GM12891 (cell line): ENCODE measurements around the gene ADM2.

Source experiments
- DNase-seq: peaks from one replicate; pipeline ENCODE4 v3.0.0; 2011; ENCODE audit warnings: low spot score; ENCODE audit not compliant: insufficient read length
- FAIRE-seq: peaks from 2 replicates; lab custom pipeline; 2011; peaks lifted over from hg19 to GRCh38; lab: Jason Lieb, UNC
- PAX5 ChIP-seq: IDR thresholded peaks from 2 replicates; pipeline ENCODE4 v1.6.1; 2011; ENCODE audit warnings: low read length, moderate library complexity, mild to moderate bottlenecking; ENCODE audit not compliant: insufficient read depth, severe bottlenecking
- POLR2A ChIP-seq: IDR thresholded peaks from 2 replicates; pipeline ENCODE4 v1.6.1; 2011; ENCODE audit warnings: low read depth, low read length, control low read depth
- POLR2AphosphoS5 ChIP-seq: IDR thresholded peaks from 2 replicates; pipeline ENCODE4 v1.6.1; 2011; ENCODE audit warnings: low read depth, low read length, control low read depth
- POU2F2 ChIP-seq: IDR thresholded peaks from 2 replicates; pipeline ENCODE4 v1.6.1; 2011; ENCODE audit warnings: low read depth, mild to moderate bottlenecking, control low read depth, low read length, moderate library complexity
- SPI1 ChIP-seq: IDR thresholded peaks from 2 replicates; pipeline ENCODE4 v1.6.1; 2011; ENCODE audit warnings: low read depth, low read length, control low read depth
- TAF1 ChIP-seq: IDR thresholded peaks from 2 replicates; pipeline ENCODE4 v1.6.1; 2011; ENCODE audit warnings: low read depth, low read length, control low read depth

The ADM2 gene

GRCh38 chr22:50456466-50457234 is 24.7 kb upstream of the ADM2 start:
- no peak for FAIRE-seq
- TF ChIP-seq TAF1: no peak
- TF ChIP-seq PAX5: no peak
- TF ChIP-seq POLR2AphosphoS5: no peak
- TF ChIP-seq SPI1: no peak
- TF ChIP-seq POU2F2: no peak
- no peak for TF ChIP-seq POLR2A
- peak; percentile 63 for DNase-seq

GRCh38 chr22:50459016-50459415 is 22.3 kb upstream of the ADM2 start:
- no peak for DNase-seq
- no peak for FAIRE-seq
- TF ChIP-seq POLR2A (no peak), PAX5 (no peak), POLR2AphosphoS5 (no peak), POU2F2 (no peak), TAF1 (no peak), SPI1 (no peak)

- no peak for FAIRE-seq
- TF ChIP-seq POLR2AphosphoS5 (no peak), POU2F2 (no peak), TAF1 (no peak), POLR2A (no peak), SPI1 (no peak), PAX5 (no peak)
- DNase-seq: no peak
Measured at GRCh38 chr22:50459496-50460140, 21.7 kb upstream of the ADM2 start.

- no peak for FAIRE-seq
- TF ChIP-seq TAF1: no peak
- no peak for TF ChIP-seq POLR2AphosphoS5
- no peak for TF ChIP-seq POLR2A
- no peak for TF ChIP-seq POU2F2
- no peak for TF ChIP-seq SPI1
Measured at GRCh38 chr22:50460938-50461337, 20.4 kb upstream of the ADM2 start.

GRCh38 chr22:50461536-50461935 is 19.8 kb upstream of the ADM2 start:
- DNase-seq: no peak
- FAIRE-seq: no peak
- TF ChIP-seq SPI1 (no peak), TAF1 (no peak), POLR2AphosphoS5 (no peak), POLR2A (no peak), POU2F2 (no peak), PAX5 (no peak)

More at GRCh38 chr22:50460938-50461337, 20.4 kb upstream of the ADM2 start:
- no peak for DNase-seq

- no peak for FAIRE-seq
- TF ChIP-seq PAX5 (no peak), POLR2A (no peak)
- DNase-seq: no peak
Measured at GRCh38 chr22:50461979-50462540, 19.3 kb upstream of the ADM2 start.

GRCh38 chr22:50463188-50463900 is 18.0 kb upstream of the ADM2 start:
- FAIRE-seq (no peak), DNase-seq (no peak)
- no peak for TF ChIP-seq POLR2AphosphoS5
- no peak for TF ChIP-seq SPI1
- TF ChIP-seq POLR2A: no peak
- TF ChIP-seq POU2F2: no peak
- TF ChIP-seq PAX5: no peak
- TF ChIP-seq TAF1: no peak

GRCh38 chr22:50464451-50464850 is 16.9 kb upstream of the ADM2 start:
- DNase-seq (no peak), FAIRE-seq (no peak)
- no peak for TF ChIP-seq POU2F2
- TF ChIP-seq TAF1: no peak
- no peak for TF ChIP-seq POLR2A
- TF ChIP-seq POLR2AphosphoS5: no peak
- TF ChIP-seq SPI1: no peak
- TF ChIP-seq PAX5: no peak
